Prostate gland (tissue), 2 donors: ENCODE data around the gene HDLBP.

Experiments
- CTCF ChIP-seq, 4 experiments: fragments of 200-600 bp in 2 of 4; fragments of 450-650 bp in 2 of 4; sonication (generic) in 2 of 4; IDR thresholded peaks; 1 replicate in 3 of 4; 2 replicates in 1 of 4; pipeline ENCODE4 v1.5.1; 2016 to 2019; ENCODE audit warnings: antibody characterized with exemption in 4 of 4, mild to moderate bottlenecking in 2 of 4, moderate library complexity in 2 of 4
- POLR2A ChIP-seq: fragments of 450-650 bp; IDR thresholded peaks from one replicate; pipeline ENCODE4 v1.6.1; 2016; ENCODE audit warnings: antibody characterized with exemption, mild to moderate bottlenecking
- POLR2AphosphoS5 ChIP-seq: sonication (generic); formaldehyde crosslinking; IDR thresholded peaks from one replicate; pipeline ENCODE4 v1.6.1; 2017; ENCODE audit warnings: antibody characterized with exemption

- no peak for TF ChIP-seq POLR2A
- TF ChIP-seq CTCF (IDR thresholded peaks at IDR 0.05) = no peak
- no peak for TF ChIP-seq POLR2AphosphoS5
Measured at GRCh38 chr2:241219030-241219382, 96.5 kb downstream of the HDLBP start.
